ENCODE results near the gene ROPN1. TPM values are rescaled to one million over a fixed set of nuclear protein-coding genes. Genes with fewer than 3 reads are reported as not detected.

Gene ROPN1
- total RNA-seq, 1 experiment from 2014 or later = not detected

Other genes with a start within 250 kb of the ROPN1 start
- gene MYLK, start 107.8 kb downstream of the ROPN1 start, total RNA-seq (2021; ENCODE audit: unreplicated experiment) = 3.8 TPM
- gene CCDC14, start 30.9 kb downstream of the ROPN1 start, total RNA-seq (2021; ENCODE audit: unreplicated experiment) = 54.5 TPM
- gene KALRN, start 41.2 kb upstream of the ROPN1 start, total RNA-seq (2021; ENCODE audit: unreplicated experiment) = 2.6 TPM